ENCODE measurements around the gene REPS2.
"Not testable (repeated sequence)": the region's sequence is repeated elsewhere in the genome, so short reads cannot be mapped to it uniquely, and the experiment has no call there.

The REPS2 gene

GRCh38 chrX:16946361-16946964, at the start of gene REPS2:
TSS of gene REPS2 (plus strand) at chrX:16946658. CDS start at chrX:16946862, 204 bp downstream.
- peak; percentile 63 for DNase-seq

- no peak for DNase-seq
Observed at GRCh38 chrX:16897445-16897844, 49.0 kb upstream of the REPS2 start.

- no peak for DNase-seq
Observed at GRCh38 chrX:16903274-16904022, 43.0 kb upstream of the REPS2 start.

GRCh38 chrX:16910376-16910775, 36.1 kb upstream of the REPS2 start:
- DNase-seq: no peak

- no peak for DNase-seq
Observed at GRCh38 chrX:16914058-16914457, 32.4 kb upstream of the REPS2 start.

GRCh38 chrX:16916561-16916960, 29.9 kb upstream of the REPS2 start:
- no peak for DNase-seq

GRCh38 chrX:16917120-16917519, 29.3 kb upstream of the REPS2 start:
- no peak for DNase-seq

GRCh38 chrX:16918979-16919378, 27.5 kb upstream of the REPS2 start:
- no peak for DNase-seq

- DNase-seq: no peak
Observed at GRCh38 chrX:16920075-16920474, 26.4 kb upstream of the REPS2 start.

- no peak for DNase-seq
Observed at GRCh38 chrX:16923157-16923556, 23.3 kb upstream of the REPS2 start.

GRCh38 chrX:16924631-16925480, 21.6 kb upstream of the REPS2 start:
- DNase-seq: no peak

- DNase-seq: no peak
Observed at GRCh38 chrX:16930392-16930791, 16.1 kb upstream of the REPS2 start.

GRCh38 chrX:16931371-16931770, 15.1 kb upstream of the REPS2 start:
- DNase-seq: no peak

GRCh38 chrX:16931855-16932575, 14.4 kb upstream of the REPS2 start:
- DNase-seq: no peak

GRCh38 chrX:16934185-16934584, 12.3 kb upstream of the REPS2 start:
- DNase-seq: no peak

GRCh38 chrX:16946971-16947562, 609 bp downstream of the REPS2 start:
- DNase-seq: peak; percentile 5

GRCh38 chrX:16950423-16950822, 4.0 kb downstream of the REPS2 start:
- DNase-seq: no peak

GRCh38 chrX:16953606-16954211, 7.3 kb downstream of the REPS2 start:
- no peak for DNase-seq

GRCh38 chrX:16957751-16958150, 11.3 kb downstream of the REPS2 start:
- no peak for DNase-seq

- DNase-seq: no peak
Observed at GRCh38 chrX:16958356-16958755, 11.9 kb downstream of the REPS2 start.

GRCh38 chrX:16962661-16963060, 16.2 kb downstream of the REPS2 start:
- DNase-seq: not testable (repeated sequence)

GRCh38 chrX:16963216-16963615, 16.8 kb downstream of the REPS2 start:
- DNase-seq: no peak

All from activated gamma-delta T cell treated with Interleukin-2 at 50 U/mL for 16 hours (primary cell).